GM12878 (cell line): Measurements from ENCODE around the gene ZMIZ1. TPM values are rescaled to one million over a fixed set of nuclear protein-coding genes. Genes with fewer than 3 reads are reported as not detected.

Experiments
- ASH2L ChIP-seq: fragments of 300-600, 200-600 bp; sonication (generic); IDR thresholded peaks from 2 replicates; pipeline ENCODE4 v1.6.1; 2017; ENCODE audit warnings: low read depth, mild to moderate bottlenecking, borderline replicate concordance
- CTCF ChIP-seq, 3 experiments: IDR thresholded peaks in 2 of 3; conservative IDR thresholded peaks in 1 of 3; 2 replicates each; pipeline ENCODE4 v1.5.1; 2011; ENCODE audit warnings: low read depth in 3 of 3, low read length in 3 of 3, mild to moderate bottlenecking in 3 of 3, control low read depth in 2 of 3, moderate library complexity in 2 of 3, inconsistent platforms in 1 of 3, mixed read lengths in 1 of 3; ENCODE audit not compliant: control insufficient read depth in 2 of 3, insufficient read depth in 1 of 3; ENCODE audit errors: extremely low read depth in 1 of 3
- CUX1 ChIP-seq: IDR thresholded peaks from 2 replicates; pipeline ENCODE4 v1.6.1; 2012; ENCODE audit warnings: improper control_type of control experiment, low read depth, low read length; ENCODE audit not compliant: insufficient replicate concordance
- E2F8 ChIP-seq: fragments of 450-650 bp; IDR thresholded peaks from 2 replicates; pipeline ENCODE4 v1.6.1; 2018; ENCODE audit warnings: mild to moderate bottlenecking, low read depth, moderate library complexity; ENCODE audit not compliant: partially characterized antibody
- MLLT1 ChIP-seq: fragments of 450-650 bp; IDR thresholded peaks from 2 replicates; pipeline ENCODE4 v1.6.1; 2016; ENCODE audit warnings: mild to moderate bottlenecking
- MXI1 ChIP-seq: fragments of 150-350 bp; IDR thresholded peaks from 2 replicates; pipeline ENCODE4 v1.6.1; 2011; ENCODE audit warnings: low read depth, mild to moderate bottlenecking, inconsistent platforms, low read length, improper control_type of control experiment
- PKNOX1 ChIP-seq: fragments of 450-650 bp; IDR thresholded peaks from 2 replicates; pipeline ENCODE4 v1.6.1; 2016; ENCODE audit warnings: mild to moderate bottlenecking
- SRF ChIP-seq, 2 experiments: IDR thresholded peaks; 2 replicates each; pipeline ENCODE4 v1.6.1; 2011; ENCODE audit warnings: low read depth in 2 of 2, low read length in 2 of 2, mild to moderate bottlenecking in 1 of 2, moderate library complexity in 1 of 2
- ZBTB33 ChIP-seq: fragments of 450-650 bp; IDR thresholded peaks from 2 replicates; pipeline ENCODE4 v1.6.1; 2017; ENCODE audit warnings: mild to moderate bottlenecking
- polyA plus RNA-seq, 11 experiments: library from polyadenylated mRNA; depleted of rRNA in 4 of 11; unstranded in 6 of 11; stranded (reverse) in 5 of 11; fragments of >200 nt; fragmentation: Nextera tagmentation in 4 of 11; fragmentation: Illumina TruSeq in 1 of 11; extraction: Ambion mirVana in 4 of 11; extraction: Trizol in 1 of 11; gene quantifications; 1 replicate in 1 of 11; 2 replicates in 10 of 11; pipeline versions ENCODE4 v1.2.1 to v1.2.3, GENCODE V29; 2011 to 2016; ENCODE audit warnings: inconsistent platforms in 2 of 11, missing spikeins in 2 of 11, low read depth in 1 of 11
- total RNA-seq, 4 experiments: library from RNA; depleted of rRNA in 3 of 4; stranded (reverse); fragments of >200 nt in 3 of 4; fragmentation: Illumina TruSeq in 1 of 4; extraction: Trizol in 1 of 4; gene quantifications; 2 replicates each; pipeline versions ENCODE4 v1.2.1 to v1.2.3, GENCODE V29; 2013 to 2021

Gene ZMIZ1
- total and polyA plus RNA-seq, 10 of the 15 experiments (the other 5 are each of a cell fraction or from before 2014, with no cell fraction given): 3.1 to 82.3 (median 14.9) TPM

DNA sequence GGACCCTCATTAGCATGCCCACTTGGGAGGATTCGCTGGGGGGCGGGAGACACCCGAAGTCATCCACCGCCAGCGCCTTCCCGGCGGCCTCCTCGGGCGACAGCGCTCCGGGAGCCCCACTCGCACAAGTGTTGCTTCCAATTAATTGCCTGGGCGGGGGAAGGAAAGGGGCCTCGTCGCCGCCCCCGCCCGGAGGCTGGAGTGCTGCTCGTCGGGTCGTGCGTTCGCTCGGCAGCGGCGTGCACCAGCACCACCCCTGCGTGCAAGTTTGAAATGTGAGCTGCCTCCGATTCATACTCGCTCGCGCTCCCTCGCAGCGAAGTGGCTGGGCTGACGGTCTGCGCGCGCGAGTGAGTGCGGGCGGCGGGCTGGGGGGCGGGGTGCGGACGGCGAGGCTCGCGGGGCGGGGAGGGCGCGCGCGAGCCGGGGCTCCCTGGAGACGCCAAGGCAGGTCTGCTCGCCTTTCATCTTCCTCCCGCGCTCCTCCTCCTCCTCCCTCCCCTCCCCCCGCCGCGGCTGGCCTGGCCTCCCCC is 173.9 kb downstream of the ZMIZ1 start (continued):
- TF ChIP-seq MLLT1 (no peak), MXI1 (no peak), ZBTB33 (no peak), PKNOX1 (no peak), ASH2L (no peak), CUX1 (no peak), E2F8 (no peak), CTCF (IDR thresholded peaks at IDR 0.05 in 2 of 3, conservative IDR thresholded peaks at IDR 0.05 in 1 of 3; ENCODE audit: control insufficient read depth in 2 of 3, extremely low read depth in 1 of 3, insufficient read depth in 1 of 3, low read depth in 3 of 3, low read length in 3 of 3) (no peak), SRF (IDR thresholded peaks at IDR 0.05; ENCODE audit: low read depth in 2 of 2, low read length in 2 of 2) (no peak)
